NT2/D1 (cell line): ENCODE results near the gene BUB1B.
"Not testable (repeated sequence)": the region's sequence is repeated elsewhere in the genome, so short reads cannot be mapped to it uniquely, and the experiment has no call there.

Source experiments
- DNase-seq: peaks from one replicate; pipeline ENCODE4 v3.0.0-alpha.2; 2011; ENCODE audit warnings: low read depth, low spot score
- H3K27me3 ChIP-seq: 2 replicates; pipeline ENCODE4 v1.6.0; 2011; ENCODE audit warnings: mild to moderate bottlenecking; ENCODE audit not compliant: insufficient read length, insufficient read depth
- H3K36me3 ChIP-seq: 2 replicates; pipeline ENCODE4 v1.6.1; 2011; ENCODE audit warnings: mild to moderate bottlenecking, low read length, mixed read lengths; ENCODE audit not compliant: insufficient read depth, insufficient read length
- H3K4me1 ChIP-seq: 2 replicates; pipeline ENCODE4 v1.5.1; 2011; ENCODE audit not compliant: insufficient read depth, insufficient read length
- H3K4me3 ChIP-seq: 2 replicates; pipeline ENCODE4 v1.5.1; 2011; ENCODE audit warnings: low read depth; ENCODE audit not compliant: insufficient read length
- H3K9ac ChIP-seq: 2 replicates; pipeline ENCODE4 v1.6.0; 2011; ENCODE audit warnings: low read depth; ENCODE audit not compliant: insufficient read length
- H3K9me3 ChIP-seq: 2 replicates; pipeline ENCODE4 v1.5.1; 2011; ENCODE audit warnings: mild to moderate bottlenecking, low read length; ENCODE audit not compliant: insufficient read depth
- SUZ12 ChIP-seq: IDR thresholded peaks from 2 replicates; pipeline ENCODE4 v1.6.1; 2011; ENCODE audit not compliant: insufficient read length, insufficient read depth; ENCODE audit errors: extremely low read depth
- YY1 ChIP-seq: IDR thresholded peaks from 2 replicates; pipeline ENCODE4 v1.6.1; 2011; ENCODE audit not compliant: insufficient read length, insufficient read depth
- ZNF274 ChIP-seq: IDR thresholded peaks from 2 replicates; pipeline ENCODE4 v1.6.1; 2011; ENCODE audit warnings: mild to moderate bottlenecking, low read depth, low read length

BUB1B gene

DNA sequence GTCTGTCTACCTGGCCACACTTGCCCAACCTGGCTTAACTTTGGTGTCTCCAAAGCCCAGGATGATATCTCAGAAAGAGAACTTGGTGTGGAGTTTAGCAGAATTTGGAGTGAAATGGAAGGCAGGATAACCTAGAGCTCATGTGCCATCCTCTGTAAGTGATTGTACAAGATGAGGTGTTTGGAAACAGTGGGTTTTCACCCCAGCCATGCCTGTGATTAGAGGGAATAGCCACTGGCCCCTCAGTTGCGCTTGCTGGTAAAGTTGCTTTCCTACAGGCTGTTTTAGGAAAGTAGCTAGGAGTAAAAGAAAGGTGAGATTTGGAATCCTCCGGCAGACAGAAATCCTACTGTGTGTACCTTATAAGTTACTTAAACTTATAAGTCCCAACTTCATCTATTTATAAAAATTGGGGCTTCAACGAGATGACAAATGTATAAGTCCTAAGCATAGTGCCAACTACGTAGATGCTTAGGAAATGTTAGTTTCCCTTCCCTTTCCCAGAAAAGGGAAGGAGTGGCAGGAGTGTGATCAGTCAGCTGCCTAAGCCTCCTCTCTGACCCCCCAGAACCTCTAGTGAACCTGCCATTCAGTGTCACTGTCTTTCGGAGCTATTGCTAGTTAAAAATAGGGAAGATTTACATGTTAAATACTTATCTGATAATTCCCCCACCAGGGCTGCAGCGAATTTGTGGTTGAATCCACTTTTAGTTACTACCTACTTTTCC lies 38.8 kb upstream of the BUB1B start:
- Histone ChIP-seq H3K36me3 (no peaks in the 10 kb centered on the region), H3K9ac (no peak overlapping the region)
- TF ChIP-seq YY1 (no peak), SUZ12 (no peak), ZNF274 (no peak)

DNA sequence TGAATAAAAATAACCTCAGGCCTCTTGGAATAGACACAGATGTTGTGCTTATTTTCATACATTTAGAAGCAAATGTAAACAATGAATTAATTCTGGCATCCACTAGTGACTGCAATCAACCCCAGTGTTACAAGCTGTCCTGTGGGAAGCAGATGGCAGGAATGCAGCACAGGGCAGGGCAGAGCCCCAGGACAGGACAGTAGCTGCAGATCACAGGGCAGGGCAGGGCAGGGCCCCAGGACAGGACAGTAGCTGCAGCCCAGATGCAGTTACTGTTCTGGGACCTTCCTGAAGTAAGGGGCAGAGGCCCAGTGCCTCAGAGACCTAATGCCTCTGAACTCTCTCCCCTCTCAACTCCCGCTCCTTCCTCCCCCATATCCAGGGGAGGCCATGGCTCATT lies 37.9 kb upstream of the BUB1B start:
- not testable (repeated sequence) for H3K9ac ChIP-seq, DNase-seq

More for the DNA sequence above, 38.8 kb upstream of the BUB1B start:
- H3K4me3 ChIP-seq = no peak overlapping the region
- H3K9me3 ChIP-seq = no peaks in the 10 kb centered on the region
- no peaks in the 10 kb centered on the region for H3K27me3 ChIP-seq
- no peak for DNase-seq
- H3K4me1 ChIP-seq = no peaks in the 10 kb centered on the region

GRCh38 chr15:40123863-40124262 lies 37.0 kb upstream of the BUB1B start:
- DNase-seq, H3K9me3 ChIP-seq, H3K36me3 ChIP-seq, H3K9ac ChIP-seq, H3K27me3 ChIP-seq, H3K4me3 ChIP-seq, H3K4me1 ChIP-seq: not testable (repeated sequence)

More for the DNA sequence above, 37.9 kb upstream of the BUB1B start:
- H3K9me3 ChIP-seq, H3K36me3 ChIP-seq, H3K4me3 ChIP-seq, H3K27me3 ChIP-seq, H3K4me1 ChIP-seq: not testable (repeated sequence)

- H3K9ac ChIP-seq, H3K9me3 ChIP-seq, H3K36me3 ChIP-seq, H3K27me3 ChIP-seq, H3K4me3 ChIP-seq, H3K4me1 ChIP-seq, DNase-seq: not testable (repeated sequence)
Measured at GRCh38 chr15:40124333-40124732, 36.5 kb upstream of the BUB1B start.

GRCh38 chr15:40124807-40125285 lies 36.0 kb upstream of the BUB1B start:
- not testable (repeated sequence) for H3K27me3 ChIP-seq

DNA sequence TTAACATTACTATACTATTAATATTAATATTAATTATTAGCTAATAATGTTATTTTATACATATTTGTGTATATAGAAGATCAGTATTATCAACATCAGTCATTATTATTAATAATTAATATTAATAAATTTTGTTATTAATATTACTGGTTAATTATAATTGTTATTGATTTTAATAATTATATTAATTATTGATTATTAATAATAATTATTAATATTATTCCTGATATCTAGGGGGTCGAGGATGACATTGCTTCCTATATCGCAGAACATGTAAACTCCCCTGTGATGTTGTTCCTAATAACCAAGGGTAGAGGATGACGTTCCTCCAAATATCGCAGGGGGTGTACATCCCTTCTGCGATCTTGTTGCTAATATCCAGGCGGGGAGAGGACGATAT lies 34.9 kb upstream of the BUB1B start:
- no peaks in the 10 kb centered on the region for H3K9me3 ChIP-seq
- no peak for DNase-seq
- TF ChIP-seq YY1 = no peak
- TF ChIP-seq ZNF274 = no peak
- H3K4me3 ChIP-seq = no peak overlapping the region
- no peaks in the 10 kb centered on the region for H3K36me3 ChIP-seq
- H3K27me3 ChIP-seq = no peaks in the 10 kb centered on the region
- H3K9ac ChIP-seq = no peak overlapping the region
- no peaks in the 10 kb centered on the region for H3K4me1 ChIP-seq

More at GRCh38 chr15:40124807-40125285, 36.0 kb upstream of the BUB1B start:
- not testable (repeated sequence) for H3K36me3 ChIP-seq, DNase-seq, H3K4me3 ChIP-seq, H3K9ac ChIP-seq, H3K9me3 ChIP-seq, H3K4me1 ChIP-seq

GRCh38 chr15:40128766-40129660 lies 31.9 kb upstream of the BUB1B start:
- Histone ChIP-seq H3K4me3 (no peak overlapping the region), H3K36me3 (no peaks in the 10 kb centered on the region), H3K27me3 (no peaks in the 10 kb centered on the region), H3K4me1 (no peaks in the 10 kb centered on the region), H3K9ac (no peak overlapping the region), H3K9me3 (no peaks in the 10 kb centered on the region)
- no peak for DNase-seq
- TF ChIP-seq YY1 (no peak), SUZ12 (no peak), ZNF274 (no peak)

GRCh38 chr15:40130118-40130517 lies 30.8 kb upstream of the BUB1B start:
- Histone ChIP-seq H3K36me3 (no peaks in the 10 kb centered on the region), H3K27me3 (no peaks in the 10 kb centered on the region), H3K9ac (no peak overlapping the region), H3K4me3 (no peak overlapping the region), H3K4me1 (no peaks in the 10 kb centered on the region), H3K9me3 (no peaks in the 10 kb centered on the region)
- DNase-seq = no peak
- no peak for TF ChIP-seq YY1
- TF ChIP-seq ZNF274 = no peak
- TF ChIP-seq SUZ12 = no peak
